ENCODE data around the gene COX14. TPM values are rescaled to one million over a fixed set of nuclear protein-coding genes. Genes with fewer than 3 reads are reported as not detected.
A peak's percentile ranks its signal among the peaks of the same experiment; 100 is the strongest.

Gene COX14
- total RNA-seq, 1 experiment from 2014 or later, result 41.0 TPM

- no peaks in the 10 kb centered on the region for H3K9me2 ChIP-seq (ENCODE audit: insufficient read depth)
- no peak overlapping the region for H2AFZ ChIP-seq (ENCODE audit: low read depth, low read length, poor library complexity, severe bottlenecking)
- DNase-seq (ENCODE audit: low read depth, low spot score), result peak; percentile 27
- ChIA-PET POLR2A (interaction anchor here (2.2 kb wide), 1 partner anchor 10 kb away, joined by 7 read pairs; the partner anchor contains the start of gene COX14), CTCF (interaction anchor here (1.8 to 2.7 kb wide), 3 partner anchors 10 to 74 kb away, joined by 4 to 24 read pairs (median 11); partner anchors contain the start of gene COX14), RAD21 (ENCODE audit: low non-redundant PET in 1 of 2, low total read pairs in 2 of 2, uncharacterized antibody in 2 of 2, unreplicated experiment in 2 of 2) (interaction anchor here in 1 of 2 experiments (0.8 kb wide), 1 partner anchor 74 kb away, joined by 3 read pairs; no protein-coding TSS in a partner anchor)
- ATAC-seq, result peak; percentile 48
- H3K27me3 ChIP-seq (ENCODE audit: insufficient read depth, low read length), result no peaks in the 10 kb centered on the region
- BruUV-seq (replicated peaks), result no TSS peak
- no peak overlapping the region for H3K27ac ChIP-seq (ENCODE audit: low read depth, low read length)
- peak; percentile 46 to 60 (median 53); a peak in 5 of 6 replicates for TF ChIP-seq CTCF (IDR thresholded peaks at IDR 0.05 in 2 of 3, conservative IDR thresholded peaks at IDR 0.05 in 1 of 3; ENCODE audit: borderline replicate concordance in 1 of 3, insufficient read depth in 1 of 3, low read depth in 2 of 3, low read length in 2 of 3)
- no peak for TF ChIP-seq REST (IDR thresholded peaks at IDR 0.05; ENCODE audit: low read depth)
- TF ChIP-seq SP1 (IDR thresholded peaks at IDR 0.05; ENCODE audit: low read depth), result no peak
- no peak for TF ChIP-seq CBX3 (IDR thresholded peaks at IDR 0.05; ENCODE audit: low read depth)
- TF ChIP-seq EZH2 (IDR thresholded peaks at IDR 0.05), result no peak
- TF ChIP-seq ELF1 (IDR thresholded peaks at IDR 0.05; ENCODE audit: borderline replicate concordance, low read depth), result no peak
- peak; percentile 48 for TF ChIP-seq RAD21 (IDR thresholded peaks at IDR 0.05; ENCODE audit: low read depth)
- TF ChIP-seq ZFX (IDR thresholded peaks at IDR 0.05), result no peak
- no peak for TF ChIP-seq EGR1 (IDR thresholded peaks at IDR 0.05; ENCODE audit: low read depth)
- TF ChIP-seq FOSL1 (IDR thresholded peaks at IDR 0.05; ENCODE audit: low read depth), result no peak
- no peak for TF ChIP-seq YY1 (IDR thresholded peaks at IDR 0.05; ENCODE audit: extremely low read depth, insufficient replicate concordance, low read depth, low read length)
- TF ChIP-seq MAX (IDR thresholded peaks at IDR 0.05), result no peak
- TF ChIP-seq POLR2A (IDR thresholded peaks at IDR 0.05; ENCODE audit: borderline replicate concordance, extremely low read depth, insufficient read depth, insufficient read length), result no peak
- H3K4me1 ChIP-seq (ENCODE audit: control insufficient read depth in 1 of 2, insufficient read depth in 2 of 2, low read length in 2 of 2), result peaks cover 10 to 13% of the 10 kb centered on the region in 2 experiments
- no peak overlapping the region for H3K9ac ChIP-seq (ENCODE audit: low read length)
- H3K9me3 ChIP-seq (ENCODE audit: control insufficient read depth in 1 of 2, insufficient read depth in 1 of 2, low read depth in 1 of 2, low read length in 2 of 2), result no peaks in the 10 kb centered on the region
- peaks cover 25 to 26% of the 10 kb centered on the region in 2 experiments; a peak in 3 of 4 replicates for H3K36me3 ChIP-seq (ENCODE audit: control insufficient read depth in 1 of 2, insufficient read depth in 2 of 2, low read length in 2 of 2)
- intact Hi-C loops (cut with micrococcal nuclease), result no loop called here
- H3K79me2 ChIP-seq (ENCODE audit: insufficient read depth, low read length), result no peaks in the 10 kb centered on the region
- H3K4me2 ChIP-seq (ENCODE audit: low read length), result no peak overlapping the region
- no peak overlapping the region for H3K4me3 ChIP-seq (replicated peaks in 1 of 2; ENCODE audit: low read depth in 1 of 2, low read length in 2 of 2)
- H4K20me1 ChIP-seq (ENCODE audit: insufficient read depth), result no peaks in the 10 kb centered on the region
Observed at GRCh38 chr12:50101663-50102062, 10.4 kb upstream of the COX14 start.

Data from HCT116 (cell line).